Ovary (tissue), 3 donors: ENCODE results near the gene FGFR2.

Source experiments
- EP300 ChIP-seq: sonication (generic); formaldehyde crosslinking; IDR thresholded peaks from one replicate; pipeline ENCODE4 v1.6.1; 2017; ENCODE audit warnings: antibody characterized with exemption
- POLR2A ChIP-seq: fragments of 450-650 bp; IDR thresholded peaks from one replicate; pipeline ENCODE4 v1.6.1; 2017; ENCODE audit warnings: antibody characterized with exemption, mild to moderate bottlenecking, moderate library complexity
- TF ChIP-seq, protein P1 (sequence below), 3 donors: fragments of 450-650 bp in 2 of 3; fragments of 200-600 bp in 1 of 3; IDR thresholded peaks; one replicate each; pipeline versions ENCODE4 v1.5.1 to v1.8.0; 2016 to 2022; ENCODE audit warnings: antibody characterized with exemption in 3 of 3, mild to moderate bottlenecking in 1 of 3
- donor health status: DM: no; HTN: no; CAD: no.

DNA sequence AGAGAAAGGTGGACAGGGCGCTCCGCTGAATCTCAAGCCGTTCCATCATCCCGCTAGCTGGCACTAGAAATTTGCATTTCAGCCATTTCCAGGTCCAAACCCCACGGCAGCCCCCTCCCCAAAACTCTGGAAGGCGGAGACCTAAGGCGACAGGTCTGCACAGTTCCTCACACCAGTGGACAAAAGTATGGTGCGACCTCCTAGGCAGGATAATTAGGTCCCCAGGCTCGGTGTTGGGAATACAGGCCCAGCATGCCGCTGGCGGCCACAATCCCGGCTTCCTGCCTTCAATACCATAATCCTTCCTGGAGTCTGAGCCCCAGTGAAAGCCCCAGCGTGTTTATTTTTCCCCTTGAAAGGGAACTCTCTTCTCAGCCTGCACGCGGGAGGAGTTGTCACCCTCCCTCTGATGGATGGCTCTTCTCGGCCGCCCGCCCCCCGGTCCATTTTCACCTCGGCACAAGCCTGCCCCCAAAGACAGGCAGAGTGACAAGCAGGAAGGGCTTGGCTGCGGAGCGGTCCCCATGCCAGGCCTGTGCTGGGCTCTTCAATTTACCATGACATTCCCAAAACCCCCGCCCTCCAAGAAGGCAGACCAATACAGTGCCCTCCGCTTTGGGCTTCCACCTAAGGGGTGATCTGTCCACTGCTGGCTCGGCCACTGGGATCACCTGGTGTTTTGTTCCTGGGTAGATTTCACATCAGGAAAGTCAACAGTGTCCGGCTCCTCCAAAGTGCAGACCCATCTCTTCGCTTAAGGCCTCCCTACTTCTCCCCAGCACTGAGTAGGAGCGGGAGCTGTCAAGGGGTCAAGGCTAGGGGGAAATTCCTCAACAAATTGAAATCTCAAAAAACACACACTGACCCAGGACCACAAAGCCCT, 2.2 kb downstream of the FGFR2 start:
- no peak for TF ChIP-seq POLR2A
- TF ChIP-seq, protein P1, sequence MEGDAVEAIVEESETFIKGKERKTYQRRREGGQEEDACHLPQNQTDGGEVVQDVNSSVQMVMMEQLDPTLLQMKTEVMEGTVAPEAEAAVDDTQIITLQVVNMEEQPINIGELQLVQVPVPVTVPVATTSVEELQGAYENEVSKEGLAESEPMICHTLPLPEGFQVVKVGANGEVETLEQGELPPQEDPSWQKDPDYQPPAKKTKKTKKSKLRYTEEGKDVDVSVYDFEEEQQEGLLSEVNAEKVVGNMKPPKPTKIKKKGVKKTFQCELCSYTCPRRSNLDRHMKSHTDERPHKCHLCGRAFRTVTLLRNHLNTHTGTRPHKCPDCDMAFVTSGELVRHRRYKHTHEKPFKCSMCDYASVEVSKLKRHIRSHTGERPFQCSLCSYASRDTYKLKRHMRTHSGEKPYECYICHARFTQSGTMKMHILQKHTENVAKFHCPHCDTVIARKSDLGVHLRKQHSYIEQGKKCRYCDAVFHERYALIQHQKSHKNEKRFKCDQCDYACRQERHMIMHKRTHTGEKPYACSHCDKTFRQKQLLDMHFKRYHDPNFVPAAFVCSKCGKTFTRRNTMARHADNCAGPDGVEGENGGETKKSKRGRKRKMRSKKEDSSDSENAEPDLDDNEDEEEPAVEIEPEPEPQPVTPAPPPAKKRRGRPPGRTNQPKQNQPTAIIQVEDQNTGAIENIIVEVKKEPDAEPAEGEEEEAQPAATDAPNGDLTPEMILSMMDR (IDR thresholded peaks at IDR 0.05) = no peak
- no peak for TF ChIP-seq EP300
